HG03066 (cell line): ENCODE measurements around the gene PGD.
"Not testable (repeated sequence)": the region's sequence is repeated elsewhere in the genome, so short reads cannot be mapped to it uniquely, and the experiment has no call there.

ENCODE experiments used
- ATAC-seq: cut with Tn5 transposase; IDR thresholded peaks from one replicate; pipeline ENCODE4 v1.9.1; 2021; ENCODE audit warnings: low read depth; ENCODE audit not compliant: unreplicated experiment

Gene PGD

GRCh38 chr1:10398278-10398733 lies 558 bp upstream of the PGD start:
- peak; percentile 15 for ATAC-seq

GRCh38 chr1:10399444-10399941 lies 629 bp downstream of the PGD start:
- no peak for ATAC-seq

GRCh38 chr1:10400013-10400412 lies 1.1 kb downstream of the PGD start:
- ATAC-seq: no peak

GRCh38 chr1:10401281-10401680 lies 2.4 kb downstream of the PGD start:
- no peak for ATAC-seq

- no peak for ATAC-seq
Measured at GRCh38 chr1:10402729-10403274, 3.9 kb downstream of the PGD start.

- ATAC-seq: no peak
Measured at GRCh38 chr1:10407201-10407600, 8.3 kb downstream of the PGD start.

GRCh38 chr1:10415211-10415930 lies 16.5 kb downstream of the PGD start:
- no peak for ATAC-seq

- ATAC-seq: not testable (repeated sequence)
Measured at GRCh38 chr1:10415967-10416366, 17.1 kb downstream of the PGD start.

GRCh38 chr1:10418741-10419140 lies 19.9 kb downstream of the PGD start:
- ATAC-seq: not testable (repeated sequence)

- no peak for ATAC-seq
Measured at GRCh38 chr1:10419351-10419750, 20.5 kb downstream of the PGD start.

GRCh38 chr1:10421637-10422036 lies 22.8 kb downstream of the PGD start:
- ATAC-seq: no peak

GRCh38 chr1:10424034-10424433 lies 25.2 kb downstream of the PGD start:
- no peak for ATAC-seq

GRCh38 chr1:10424651-10425050 lies 25.8 kb downstream of the PGD start:
- no peak for ATAC-seq

GRCh38 chr1:10425826-10426534 lies 27.1 kb downstream of the PGD start:
- ATAC-seq: not testable (repeated sequence)

- ATAC-seq: not testable (repeated sequence)
Measured at GRCh38 chr1:10426535-10426848, 27.6 kb downstream of the PGD start.

GRCh38 chr1:10428984-10429383 lies 30.1 kb downstream of the PGD start:
- ATAC-seq: no peak

- ATAC-seq: no peak
Measured at GRCh38 chr1:10429868-10430215, 31.0 kb downstream of the PGD start.

GRCh38 chr1:10430216-10431069 lies 31.6 kb downstream of the PGD start, which contains the start of gene CENPS:
Gene CENPS (plus strand): TSS chr1:10430433. CDS start chr1:10430518, 85 bp downstream.
- ATAC-seq: peak; percentile 83

- no peak for ATAC-seq
Measured at GRCh38 chr1:10431070-10431730, 32.3 kb downstream of the PGD start.
